K562 (cell line): ENCODE results near the gene LAMA5. TPM values are rescaled to one million over a fixed set of nuclear protein-coding genes. Genes with fewer than 3 reads are reported as not detected.

ENCODE experiments used
- ATAC-seq: fragments of 200-7000 bp; cut with Tn5 transposase; 3 replicates; pipeline ENCODE4 v1.9.1; 2020; ENCODE audit warnings: moderate library complexity
- BruUV-seq: library from RNA; stranded (reverse); fragments of 400-500 nt; replicated peaks from 2 replicates; lab custom pipeline; 2021; lab: Mats Ljungman, UMichigan
- CTCF ChIA-PET: fragments of 300-600 bp; formaldehyde crosslinking; extraction: SDS; loops from one replicate; lab custom pipeline; 2021; ENCODE audit warnings: low intra/inter-chr PET ratio; lab: Yijun Ruan, JAX
- POLR2A ChIA-PET: fragments of 300-600, 350-650 bp; sonication (Branson Sonifier 250); formaldehyde crosslinking; extraction: SDS; loops from one replicate; lab custom pipeline; 2021; ENCODE audit warnings: antibody characterized with exemption, inconsistent platforms; lab: Yijun Ruan, JAX
- DNase-seq, 4 experiments: peaks; one replicate each; pipeline versions ENCODE4 v3.0.0 to v3.0.0-alpha.2; 2011 to 2018; ENCODE audit warnings: low spot score in 3 of 4, mixed read lengths in 3 of 4; ENCODE audit errors: extremely low read depth in 1 of 4
- FAIRE-seq: peaks from 2 replicates; lab custom pipeline; 2011; peaks lifted over from hg19 to GRCh38; lab: Jason Lieb, UNC
- H2AFZ ChIP-seq: 2 replicates; pipeline ENCODE4 v1.6.0; 2011; ENCODE audit warnings: low read depth, low read length, control low read depth, inconsistent platforms
- H3K27ac ChIP-seq: fragments of 200-600 bp; 3 replicates; pipeline ENCODE4 v1.8.0; 2011; ENCODE audit warnings: low read depth, mild to moderate bottlenecking, control low read depth, inconsistent platforms, low read length, moderate library complexity, mixed read lengths; ENCODE audit errors: extremely low read depth
- H3K27me3 ChIP-seq, 2 experiments: fragments of 300-600 bp in 1 of 2; 2 replicates in 1 of 2; 3 replicates in 1 of 2; pipeline versions ENCODE4 v1.6.0 to v1.8.0; 2011; ENCODE audit warnings: inconsistent platforms in 2 of 2, low read length in 2 of 2, mild to moderate bottlenecking in 1 of 2, mixed read lengths in 1 of 2, moderate library complexity in 1 of 2; ENCODE audit not compliant: control insufficient read depth in 2 of 2, insufficient read depth in 2 of 2
- H3K36me3 ChIP-seq: fragments of 300-600 bp; 3 replicates; pipeline ENCODE4 v1.8.0; 2011; ENCODE audit warnings: mild to moderate bottlenecking, low read length, inconsistent platforms; ENCODE audit not compliant: control insufficient read depth, insufficient read depth
- H3K4me1 ChIP-seq, 2 experiments: fragments of 200-600 bp in 1 of 2; replicated peaks in 1 of 2; 2 replicates in 1 of 2; 3 replicates in 1 of 2; pipeline versions ENCODE4 v1.5.1 to v1.8.0; 2011; ENCODE audit warnings: inconsistent platforms in 2 of 2, low read length in 2 of 2, mild to moderate bottlenecking in 1 of 2, mixed read lengths in 1 of 2, moderate library complexity in 1 of 2; ENCODE audit not compliant: control insufficient read depth in 2 of 2, insufficient read depth in 2 of 2
- H3K4me2 ChIP-seq: 2 replicates; pipeline ENCODE4 v1.6.1; 2011; ENCODE audit warnings: low read length, control low read depth, inconsistent platforms, mixed read lengths; ENCODE audit not compliant: insufficient read depth
- H3K4me3 ChIP-seq: fragments of 200-600 bp; sonication (generic), shearing (Covaris generic); 2 replicates; pipeline ENCODE4 v1.5.1; 2016; ENCODE audit warnings: control low read depth, inconsistent platforms
- H3K79me2 ChIP-seq: fragments of 200-600 bp; 3 replicates; pipeline ENCODE4 v1.8.0; 2011; ENCODE audit warnings: low read length, inconsistent platforms; ENCODE audit not compliant: control insufficient read depth, insufficient read depth
- H3K9ac ChIP-seq, 2 experiments: 2 replicates each; pipeline versions ENCODE4 v1.6.0 to v1.6.1; 2011; ENCODE audit warnings: low read depth in 2 of 2, low read length in 2 of 2, control low read depth in 1 of 2, inconsistent platforms in 1 of 2, mild to moderate bottlenecking in 1 of 2, mixed read lengths in 1 of 2; ENCODE audit not compliant: insufficient read depth in 1 of 2
- H3K9me1 ChIP-seq: one replicate; pipeline ENCODE4 v1.6.0; 2011; ENCODE audit warnings: inconsistent platforms, mild to moderate bottlenecking, low read length, moderate library complexity; ENCODE audit not compliant: control insufficient read depth, insufficient read depth
- H3K9me3 ChIP-seq: replicated peaks from 2 replicates; pipeline ENCODE4 v1.5.1; 2011; ENCODE audit warnings: low read depth, low read length, inconsistent platforms; ENCODE audit not compliant: control insufficient read depth, insufficient read depth
- H4K20me1 ChIP-seq: replicated peaks from 2 replicates; pipeline ENCODE4 v1.6.1; 2011; ENCODE audit warnings: low read length, inconsistent platforms, mixed read lengths; ENCODE audit not compliant: control insufficient read depth, insufficient read depth
- CBX5 ChIP-seq: IDR thresholded peaks from 2 replicates; pipeline ENCODE4 v1.6.1; 2014; ENCODE audit warnings: low read depth, borderline replicate concordance
- DLX4 ChIP-seq: fragments of 250-450 bp; sonication (Bioruptor Pico); IDR thresholded peaks from 2 replicates; pipeline ENCODE4 v1.6.1; 2021; ENCODE audit warnings: mild to moderate bottlenecking
- DNMT1 ChIP-seq: fragments of 450-650 bp; IDR thresholded peaks from 2 replicates; pipeline ENCODE4 v1.6.1; 2016; ENCODE audit warnings: antibody characterized with exemption, mild to moderate bottlenecking
- E2F4 ChIP-seq: sonication (generic); formaldehyde crosslinking; IDR thresholded peaks from 2 replicates; pipeline ENCODE4 v1.8.0; 2022; ENCODE audit warnings: mild to moderate bottlenecking, low read depth, missing genetic modification reagents
- GABPB1 ChIP-seq: sonication (generic); formaldehyde crosslinking; IDR thresholded peaks from 2 replicates; pipeline ENCODE4 v1.8.0; 2022; ENCODE audit warnings: mild to moderate bottlenecking, missing genetic modification reagents
- HDGF ChIP-seq: fragments of 450-650 bp; IDR thresholded peaks from 2 replicates; pipeline ENCODE4 v1.6.1; 2016
- KLF1 ChIP-seq: fragments of 450-650 bp; IDR thresholded peaks from 2 replicates; pipeline ENCODE4 v1.6.1; 2016; ENCODE audit warnings: missing genetic modification characterization, missing compliant biosample characterization
- KLF16 ChIP-seq: IDR thresholded peaks from 2 replicates; pipeline ENCODE4 v1.6.1; 2016; ENCODE audit warnings: antibody characterized with exemption
- NELFE ChIP-seq: IDR thresholded peaks from 2 replicates; pipeline ENCODE4 v1.6.1; 2011; ENCODE audit warnings: mild to moderate bottlenecking; ENCODE audit not compliant: insufficient read depth, insufficient read length
- RBFOX2 ChIP-seq: fragments of 200-400 bp; formaldehyde crosslinking; IDR thresholded peaks from 2 replicates; pipeline ENCODE4 v1.6.1; 2017; ENCODE audit warnings: low read depth, mild to moderate bottlenecking, low read length, moderate library complexity
- RBM14 ChIP-seq: fragments of 200-400 bp; formaldehyde crosslinking; IDR thresholded peaks from 2 replicates; pipeline ENCODE4 v1.6.1; 2018; ENCODE audit warnings: low read depth, mild to moderate bottlenecking, low read length, moderate library complexity, borderline replicate concordance; ENCODE audit not compliant: insufficient read depth
- TFAM ChIP-seq: fragments of 250-450 bp; sonication (Bioruptor Pico); conservative IDR thresholded peaks from 2 replicates; pipeline ENCODE4 v1.5.0; 2021; ENCODE audit warnings: mild to moderate bottlenecking, moderate library complexity
- ZBTB49 ChIP-seq: sonication (generic); formaldehyde crosslinking; IDR thresholded peaks from 2 replicates; pipeline ENCODE4 v1.8.0; 2022; ENCODE audit warnings: missing genetic modification reagents, mild to moderate bottlenecking, borderline replicate concordance
- ZFP36 ChIP-seq: fragments of 150-350 bp; IDR thresholded peaks from 2 replicates; pipeline ENCODE4 v1.6.1; 2018; ENCODE audit warnings: low read length, low read depth; ENCODE audit not compliant: partially characterized antibody
- ZNF75A ChIP-seq: fragments of 450-650 bp; formaldehyde crosslinking; IDR thresholded peaks from 2 replicates; pipeline ENCODE4 v1.4.0; 2020; ENCODE audit warnings: mild to moderate bottlenecking
- WGBS: fragments of 100-300 bp; shearing (Covaris generic); methylation state at CpG from one replicate; pipeline ENCODE4 v1.1.6; 2016; ENCODE audit warnings: low coverage, mixed read lengths; ENCODE audit not compliant: insufficient coverage; ENCODE audit errors: missing lambda C conversion rate; 5-methylcytosine and 5-hydroxymethylcytosine counted together
- in situ Hi-C: fragments of 300-500 bp; cut with MboI; formaldehyde crosslinking; loops from 4 replicates; pipeline ENCODE4 v1.15.0; 2018; ENCODE audit warnings: inconsistent platforms, mixed read lengths
- intact Hi-C: fragments of 100-400 bp; cut with micrococcal nuclease; formaldehyde crosslinking; loops from 2 replicates; pipeline ENCODE4 v1.14.2; 2022
- polyA plus RNA-seq, 8 experiments: library from polyadenylated mRNA; depleted of rRNA in 4 of 8; stranded (reverse) in 5 of 8; unstranded in 3 of 8; fragments of >200 nt; fragmentation: Nextera tagmentation in 2 of 8; fragmentation: Illumina TruSeq in 1 of 8; extraction: Ambion mirVana in 2 of 8; extraction: Trizol in 1 of 8; gene quantifications; 2 replicates each; pipeline versions ENCODE4 v1.2.1 to v1.2.3, GENCODE V29; 2011 to 2014; ENCODE audit warnings: inconsistent platforms in 1 of 8, missing spikeins in 1 of 8
- total RNA-seq, 7 experiments: library from RNA; depleted of rRNA in 6 of 7; stranded (reverse); fragments of >200 nt in 6 of 7; fragmentation: Illumina TruSeq in 2 of 7; extraction: Trizol in 2 of 7; gene quantifications; 2 replicates each; pipeline versions ENCODE4 v1.2.1 to v1.2.3, GENCODE V29; 2011 to 2021; ENCODE audit warnings: low replicate concordance in 1 of 7

Gene LAMA5
- total and polyA plus RNA-seq, 9 of the 15 experiments (the other 6 are each of a cell fraction or from before 2014, with no cell fraction given), result 0.31 to 101 (median 7.8) TPM

GRCh38 chr20:62354031-62354808 is 12.9 kb downstream of the LAMA5 start:
- Histone ChIP-seq H3K36me3 (peaks cover 71% of the 10 kb centered on the region; the same call in 2 of the 3 replicates), H3K79me2 (peaks cover 47% of the 10 kb centered on the region), H3K4me2 (no peak overlapping the region), H3K27me3 (no peaks in the 10 kb centered on the region), H3K9me3 (no peaks in the 10 kb centered on the region), H3K4me3 (no peak overlapping the region), H4K20me1 (0 out of 2 replicates have a peak, but pooled peaks cover 3% of the 10 kb centered on the region), H3K9me1 (peaks cover 2% of the 10 kb centered on the region), H3K9ac (peak overlapping the region in 1 of 2 experiments; percentile 73; a peak in 2 of 4 replicates), H2AFZ (no peak overlapping the region), H3K4me1 (peaks cover 26 to 85% of the 10 kb centered on the region in 2 experiments), H3K27ac (no peak overlapping the region)
- intact Hi-C loops (no loop called here), in situ Hi-C loops (no loop called here)
- no peak for ATAC-seq
- ChIA-PET POLR2A (interaction anchor here (1.0 kb wide), 1 partner anchor 13 kb away, joined by 4 read pairs; no protein-coding TSS in a partner anchor), CTCF (no interaction called here)
- WGBS, result 68% methylated on average over 10 of the region's 14 CpGs
- no peak for DNase-seq
- TF ChIP-seq TFAM (CRISPR knock-in tag), result no peak
- no peak for TF ChIP-seq RBM14
- TF ChIP-seq ZBTB49, result no peak
- no peak for TF ChIP-seq CBX5
- TF ChIP-seq KLF16, result no peak
- no peak for TF ChIP-seq GABPB1 (CRISPR knock-in tag)
- no peak for TF ChIP-seq NELFE
- TF ChIP-seq ZFP36, result peak; percentile 80
- TF ChIP-seq DNMT1, result no peak
- TF ChIP-seq KLF1 (tag), result no peak
- TF ChIP-seq RBFOX2, result peak; percentile 25; the same call in 1 of the 2 replicates
- no peak for TF ChIP-seq DLX4
- TF ChIP-seq E2F4 (CRISPR knock-in tag), result no peak
- no peak for TF ChIP-seq ZNF75A
- TF ChIP-seq HDGF, result no peak
- no peak for FAIRE-seq
- BruUV-seq, result no TSS peak
